ENCODE results near the gene HOMER2.
"Not testable (repeated sequence)": the region's sequence is repeated elsewhere in the genome, so short reads cannot be mapped to it uniquely, and the experiment has no call there.

The HOMER2 gene

DNA sequence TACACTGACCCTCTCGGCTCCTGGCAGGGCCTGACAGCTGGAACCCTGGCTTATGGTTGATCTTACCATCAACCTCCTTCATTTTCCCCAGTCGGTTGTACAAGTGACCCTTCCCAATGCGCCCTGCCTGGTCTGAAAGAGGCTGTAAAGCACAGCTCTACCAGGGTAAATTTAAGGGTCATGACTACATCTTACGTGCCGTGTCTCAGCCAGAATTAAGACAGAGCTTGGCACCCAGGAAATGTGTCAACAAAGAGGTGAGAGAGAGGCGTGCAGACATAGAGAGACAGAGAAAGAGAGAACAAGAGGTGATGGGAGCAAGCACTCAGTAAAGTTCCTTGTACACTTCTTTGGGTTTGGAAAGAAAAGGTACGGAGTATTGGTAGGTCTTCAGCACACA, 28.8 kb downstream of the HOMER2 start:
- no peak for ATAC-seq

DNA sequence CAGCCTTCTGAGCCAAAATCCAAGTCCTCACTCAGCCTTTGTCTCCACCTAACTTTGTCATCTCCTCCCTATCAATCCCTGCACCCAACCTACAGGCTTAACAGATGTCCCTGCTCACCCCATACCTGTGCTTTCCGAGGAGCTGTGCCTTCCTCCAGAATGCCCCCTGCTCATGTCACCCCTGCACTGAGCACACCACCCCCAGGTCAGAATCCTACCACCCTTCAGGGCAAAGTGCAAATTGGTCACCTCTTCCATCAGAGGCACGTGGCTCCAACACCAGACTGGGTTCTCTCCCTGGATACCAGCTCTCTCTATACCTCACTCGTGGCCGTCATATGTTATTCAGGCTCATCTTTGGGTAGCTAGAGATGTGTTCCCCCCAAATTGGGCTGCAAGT, 29.8 kb downstream of the HOMER2 start:
- ATAC-seq: no peak

- no peak for ATAC-seq
These were observed 30.6 kb downstream of the HOMER2 start for GRCh38 chr15:82921939-82922338.

GRCh38 chr15:82921242-82921641, 31.3 kb downstream of the HOMER2 start:
- no peak for ATAC-seq

DNA sequence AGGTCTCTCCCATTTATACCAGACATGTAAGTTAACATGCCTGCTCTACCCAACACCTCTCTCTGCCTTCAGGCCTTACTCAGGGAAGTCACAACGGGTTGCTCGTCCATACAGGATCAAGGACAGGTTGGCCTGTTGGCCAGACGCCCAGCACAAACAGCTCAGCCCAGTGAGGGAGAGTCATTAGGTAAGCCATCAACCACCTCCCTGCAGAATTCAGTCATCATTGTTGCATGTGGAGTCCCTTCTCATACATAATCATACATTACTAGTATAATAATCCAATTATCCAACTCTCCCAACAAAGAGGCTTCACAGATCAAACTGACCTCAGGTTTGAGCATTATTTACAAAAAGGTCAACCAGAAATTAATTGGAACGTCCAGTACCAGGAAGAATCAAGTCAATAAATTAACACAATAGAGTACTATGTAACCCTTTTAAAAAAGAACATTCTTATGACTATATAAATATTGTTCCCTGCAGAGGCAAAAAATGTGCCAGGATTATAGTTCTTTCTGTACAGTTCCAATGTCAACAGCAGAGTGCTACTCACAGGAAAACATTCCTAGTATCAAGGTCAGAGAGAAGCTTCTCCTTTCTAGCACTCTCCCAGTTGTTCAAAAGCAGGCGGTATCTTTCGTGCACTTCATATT, 33.2 kb downstream of the HOMER2 start:
- ATAC-seq: no peak

GRCh38 chr15:82918607-82919230, 33.8 kb downstream of the HOMER2 start:
- ATAC-seq: no peak

DNA sequence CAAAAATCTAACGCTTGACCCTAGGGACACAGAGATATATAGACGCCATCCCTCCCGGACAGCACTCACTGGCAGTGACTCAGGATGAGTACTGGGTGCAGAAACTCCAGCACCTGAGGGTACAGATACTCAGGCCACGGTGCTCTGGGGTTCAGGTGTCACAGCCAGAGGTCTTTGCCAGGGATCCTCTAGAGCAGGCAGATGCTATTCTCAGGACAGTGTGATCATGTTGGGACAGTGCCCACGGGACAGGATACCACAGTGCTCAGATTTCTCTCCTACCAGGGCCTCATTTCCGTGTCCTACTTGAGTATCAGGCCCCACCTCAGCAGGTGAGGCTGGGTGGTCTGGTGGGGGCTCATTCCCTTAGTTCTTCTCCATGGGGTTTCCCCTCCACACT, 34.4 kb downstream of the HOMER2 start:
- ATAC-seq: no peak

DNA sequence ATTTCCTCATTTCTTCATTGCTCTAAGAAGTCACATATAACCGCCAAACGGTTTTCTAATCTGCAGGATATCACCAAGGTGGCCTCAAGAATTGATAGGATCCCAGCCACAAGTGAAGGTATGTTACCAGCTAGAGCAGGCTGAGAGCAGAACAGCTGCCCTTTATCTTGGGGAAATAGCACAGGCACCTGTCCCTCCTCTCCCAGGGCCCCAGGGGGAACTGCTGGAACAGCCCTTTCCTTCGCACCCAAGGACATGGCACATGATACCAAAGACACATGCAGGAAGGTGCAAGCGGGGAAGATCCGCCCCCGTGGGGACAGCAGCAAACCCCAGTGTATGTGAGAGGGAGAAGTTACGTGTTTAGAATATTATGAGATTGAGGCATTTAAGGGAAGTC, 35.3 kb downstream of the HOMER2 start:
- no peak for ATAC-seq

GRCh38 chr15:82916161-82916952, 36.2 kb downstream of the HOMER2 start:
- ATAC-seq: no peak

DNA sequence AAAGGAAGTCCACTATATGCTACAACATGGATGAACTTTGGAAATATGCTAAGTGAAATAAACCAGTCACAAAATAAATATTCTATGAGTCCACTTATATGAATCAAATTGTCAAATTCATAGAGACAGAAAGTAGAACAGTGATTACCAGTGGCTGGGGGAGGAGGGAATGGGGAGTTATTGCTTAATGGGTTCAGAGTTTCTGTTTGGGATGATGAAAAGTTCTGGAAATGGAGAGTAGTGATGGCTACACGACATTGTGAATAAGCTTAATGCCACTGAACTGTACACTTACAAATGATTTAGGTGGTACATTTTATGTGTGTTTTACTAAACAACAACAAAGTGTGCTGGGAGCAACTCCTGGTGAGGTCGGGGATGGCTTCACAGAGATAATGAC, 38.1 kb downstream of the HOMER2 start:
- no peak for ATAC-seq

GRCh38 chr15:82911458-82911857, 41.1 kb downstream of the HOMER2 start:
- ATAC-seq: no peak

- no peak for ATAC-seq
These were observed 41.8 kb downstream of the HOMER2 start for GRCh38 chr15:82910721-82911120.

GRCh38 chr15:82909080-82909815, 43.3 kb downstream of the HOMER2 start:
- ATAC-seq: no peak

- ATAC-seq: no peak
These were observed 45.2 kb downstream of the HOMER2 start for GRCh38 chr15:82907350-82907749.

GRCh38 chr15:82904574-82904973, 47.9 kb downstream of the HOMER2 start:
- ATAC-seq: no peak

DNA sequence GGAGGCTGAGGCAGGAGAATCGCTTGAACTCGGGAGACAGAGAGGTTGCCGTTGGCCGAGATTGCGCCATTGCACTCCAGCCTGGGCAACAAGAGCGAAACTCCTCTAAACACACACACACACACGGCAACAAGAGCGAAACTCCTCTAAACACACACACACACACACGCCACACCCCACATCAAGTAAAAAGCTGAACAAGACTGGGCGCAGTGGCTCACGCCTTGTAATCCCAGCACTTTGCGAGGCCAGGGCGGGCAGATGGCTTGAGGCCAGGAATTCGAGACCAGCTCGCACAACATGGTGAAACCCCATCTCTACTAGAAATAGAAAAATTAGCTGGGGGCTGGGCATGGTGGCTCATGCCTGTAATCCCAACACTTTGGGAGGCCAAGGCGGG, 49.0 kb downstream of the HOMER2 start:
- no peak for ATAC-seq

DNA sequence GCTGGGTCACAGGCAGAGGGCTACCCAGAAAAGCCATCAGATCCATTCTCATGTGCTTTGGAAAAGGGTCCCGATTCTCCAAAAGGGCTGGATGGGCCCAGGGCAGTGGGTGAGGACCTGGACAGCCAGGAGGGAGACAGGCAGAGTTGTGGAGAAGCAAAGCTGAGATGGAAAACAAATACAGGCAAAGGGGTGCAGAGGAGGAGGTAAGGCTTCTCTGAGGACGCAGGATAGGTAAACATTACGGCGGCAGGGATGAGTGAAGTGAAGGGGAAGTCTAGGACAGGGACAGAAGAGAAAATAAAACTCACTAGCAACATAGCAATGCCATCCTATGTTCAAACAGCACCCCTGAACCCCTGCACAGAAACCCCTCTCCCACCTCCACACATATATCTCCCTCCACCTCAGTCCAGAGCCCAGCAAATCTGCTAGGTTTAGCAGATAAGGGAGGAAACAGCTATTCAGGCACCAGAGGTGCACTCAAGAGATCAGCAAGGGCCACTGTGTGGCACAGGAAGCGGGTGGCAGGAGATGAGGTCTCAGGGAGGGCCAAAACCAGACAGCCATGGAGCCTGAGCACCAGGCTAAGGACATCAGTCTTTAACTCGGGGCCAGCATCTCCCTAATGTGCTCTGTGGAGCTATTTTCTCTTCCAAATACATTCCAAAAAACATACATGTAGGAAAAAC, 51.3 kb downstream of the HOMER2 start:
- ATAC-seq: no peak

DNA sequence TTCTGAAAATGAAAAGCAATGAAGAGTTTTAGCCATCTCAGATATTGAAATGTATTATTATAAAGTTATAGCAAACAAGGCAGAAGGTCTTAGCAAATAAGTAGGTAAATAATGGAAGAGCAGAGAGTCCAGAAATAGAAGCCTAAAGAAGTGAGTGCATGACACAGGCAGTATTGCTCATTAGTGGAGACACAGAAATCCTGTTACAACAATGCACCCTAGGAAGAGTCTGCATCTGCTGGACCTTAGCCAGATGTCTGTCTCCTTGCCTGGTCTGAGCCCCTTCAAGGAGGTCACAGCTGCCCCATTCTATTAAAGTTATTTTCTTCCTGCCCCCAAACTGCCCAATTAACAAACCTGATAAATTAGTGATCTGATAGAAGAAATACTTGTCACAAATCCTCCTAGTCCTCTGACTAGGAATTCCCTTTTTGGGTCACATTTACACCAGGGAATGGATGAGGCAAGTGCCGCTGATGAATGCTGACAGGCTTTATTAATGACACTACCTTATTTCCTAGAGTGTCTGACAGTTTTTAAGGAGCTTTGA, 51.9 kb downstream of the HOMER2 start:
- ATAC-seq: no peak

DNA sequence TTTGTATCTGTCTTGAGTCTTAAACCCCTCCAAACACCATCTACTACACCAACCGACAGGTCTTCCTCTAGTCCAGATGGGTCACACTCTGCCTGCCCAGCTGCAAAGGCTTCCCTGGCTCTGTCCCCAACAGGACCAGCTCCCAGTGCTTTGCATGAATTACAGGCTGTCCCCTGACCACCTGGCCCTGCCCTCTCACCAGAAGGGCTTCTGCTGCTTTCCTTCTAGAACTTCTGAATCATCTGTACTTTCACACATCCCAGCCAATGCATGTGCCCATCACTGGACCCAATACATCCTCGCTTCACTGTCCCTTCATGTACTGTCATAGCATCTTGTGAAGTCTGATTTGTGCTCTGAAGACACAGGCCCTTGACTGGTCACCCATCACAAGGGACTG, 53.6 kb downstream of the HOMER2 start:
- ATAC-seq: no peak

DNA sequence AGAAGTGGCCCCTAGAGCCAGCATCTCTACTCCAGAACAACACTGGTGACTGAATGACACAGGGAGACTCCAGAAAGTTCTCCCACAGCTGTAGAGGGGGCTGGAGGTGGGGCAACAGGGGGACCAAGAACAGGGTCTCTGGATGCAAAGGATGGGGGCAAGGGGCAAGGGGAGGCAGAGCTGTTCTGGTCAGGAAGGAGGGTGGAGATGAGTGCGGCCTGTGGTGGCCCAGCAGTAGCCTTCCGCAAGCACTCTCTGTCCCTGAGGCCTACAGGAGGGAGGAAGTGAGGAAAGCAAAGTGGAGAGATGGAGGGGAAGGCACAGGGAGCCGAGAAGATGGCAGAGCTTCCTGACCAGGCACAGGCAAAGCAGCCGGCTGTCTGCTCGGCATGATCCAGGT, 56.5 kb downstream of the HOMER2 start:
- ATAC-seq: no peak

DNA sequence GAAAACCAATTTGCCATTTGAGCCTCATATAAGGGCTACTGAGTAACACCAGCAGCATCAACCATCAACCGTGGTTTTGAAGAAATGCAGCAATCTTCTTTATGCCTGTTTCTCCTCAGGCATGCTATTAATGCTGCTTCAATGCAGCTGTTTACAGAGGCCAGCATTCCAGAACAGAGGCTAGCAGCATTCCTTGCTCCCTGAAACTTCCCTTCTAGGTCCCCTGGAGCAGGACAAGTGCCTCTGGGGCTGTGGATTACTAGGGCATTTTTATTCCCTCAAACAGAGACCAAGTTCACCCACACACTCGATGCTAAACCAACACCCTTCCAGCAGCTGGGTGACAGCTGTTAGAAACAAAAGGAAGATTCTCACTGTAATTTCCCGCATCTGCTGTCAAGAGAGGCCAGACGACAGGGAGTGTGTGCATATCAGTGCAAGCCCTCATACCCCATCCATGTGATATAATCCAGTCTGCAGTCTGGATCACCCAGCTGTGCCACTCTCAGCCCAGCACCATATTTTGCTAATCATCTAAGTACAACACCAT, 57.5 kb downstream of the HOMER2 start:
- no peak for ATAC-seq

GRCh38 chr15:82893473-82893872, 59.0 kb downstream of the HOMER2 start:
- ATAC-seq: not testable (repeated sequence)

Data from activated CD4-positive, CD25-positive, alpha-beta regulatory T cell treated with anti-CD3 and anti-CD28 coated beads, Interleukin-2, amount 50 U/mL, for 24 hours (primary cell).